H1 (cell line): ENCODE data around the gene C6orf163. TPM values are rescaled to one million over a fixed set of nuclear protein-coding genes. Genes with fewer than 3 reads are reported as not detected.

Source experiments
- CTCF ChIA-PET: fragments of 300-600 bp; sonication (Branson Sonifier 250); formaldehyde crosslinking; loops from one replicate; lab custom pipeline; 2021; ENCODE audit not compliant: partially characterized antibody; lab: Charles Lee
- POLR2A ChIA-PET: fragments of 300-600 bp; sonication (Branson Sonifier 250); formaldehyde crosslinking; loops from one replicate; lab custom pipeline; 2021; ENCODE audit warnings: inconsistent platforms; ENCODE audit not compliant: partially characterized antibody; lab: Charles Lee
- DNase-seq, 2 experiments: peaks; one replicate each; pipeline versions ENCODE4 v3.0.0 to v3.0.0-alpha.2; 2010 to 2022; ENCODE audit warnings: low spot score in 2 of 2, low read depth in 1 of 2, mixed read lengths in 1 of 2
- FAIRE-seq: peaks from 2 replicates; lab custom pipeline; 2011; peaks lifted over from hg19 to GRCh38; lab: Jason Lieb, UNC
- H2AFZ ChIP-seq: 2 replicates; pipeline ENCODE4 v1.8.1; 2012; ENCODE audit warnings: low read length, inconsistent platforms
- H2AK5ac ChIP-seq: 2 replicates; pipeline ENCODE4 v1.6.1; 2013; ENCODE audit warnings: low read depth, low read length
- H2BK120ac ChIP-seq: replicated peaks from 2 replicates; pipeline ENCODE3; 2013; ENCODE audit warnings: low read depth, low read length, inconsistent platforms
- H2BK12ac ChIP-seq: 2 replicates; pipeline ENCODE4 v1.6.1; 2013; ENCODE audit warnings: low read depth, low read length
- H2BK15ac ChIP-seq: 2 replicates; pipeline ENCODE4 v1.6.1; 2013; ENCODE audit warnings: low read length
- H2BK20ac ChIP-seq: 2 replicates; pipeline ENCODE4 v1.6.1; 2013; ENCODE audit warnings: low read length
- H2BK5ac ChIP-seq: 2 replicates; pipeline ENCODE4 v1.6.1; 2013; ENCODE audit warnings: low read depth, low read length
- H3K14ac ChIP-seq: 2 replicates; pipeline ENCODE4 v1.6.1; 2013; ENCODE audit warnings: inconsistent platforms; ENCODE audit not compliant: insufficient read length
- H3K18ac ChIP-seq: 2 replicates; pipeline ENCODE4 v1.6.1; 2013; ENCODE audit warnings: low read length; ENCODE audit errors: extremely low read depth
- H3K23ac ChIP-seq: 2 replicates; pipeline ENCODE4 v1.6.1; 2013; ENCODE audit warnings: inconsistent platforms; ENCODE audit not compliant: insufficient read length
- H3K23me2 ChIP-seq: 2 replicates; pipeline ENCODE4 v1.6.1; 2013; ENCODE audit warnings: low read depth, low read length
- H3K27ac ChIP-seq: 2 replicates; pipeline ENCODE4 v1.6.1; 2011; ENCODE audit warnings: low read depth, low read length, inconsistent platforms
- H3K27me3 ChIP-seq, 4 experiments: replicated peaks in 1 of 4; 1 replicate in 1 of 4; 2 replicates in 3 of 4; pipeline versions ENCODE4 v1.6.1 to v1.8.1; 2011 to 2013; ENCODE audit warnings: low read length in 3 of 4, mild to moderate bottlenecking in 3 of 4, inconsistent platforms in 2 of 4, mixed read lengths in 2 of 4, moderate library complexity in 1 of 4; ENCODE audit not compliant: control insufficient read depth in 3 of 4, insufficient read depth in 3 of 4; ENCODE audit errors: extremely low read depth in 1 of 4
- H3K36me3 ChIP-seq, 4 experiments: 2 replicates each; pipeline versions ENCODE4 v1.6.1 to v1.8.1; 2011 to 2013; ENCODE audit warnings: mild to moderate bottlenecking in 4 of 4, low read length in 3 of 4, moderate library complexity in 2 of 4, control low read depth in 1 of 4, inconsistent platforms in 1 of 4; ENCODE audit not compliant: insufficient read depth in 4 of 4, control insufficient read depth in 2 of 4
- H3K4ac ChIP-seq: replicated peaks from 2 replicates; pipeline ENCODE3; 2013; ENCODE audit warnings: low read length, low read depth, mixed read lengths, inconsistent platforms; ENCODE audit not compliant: insufficient read length
- H3K4me1 ChIP-seq, 4 experiments: replicated peaks in 1 of 4; 1 replicate in 1 of 4; 2 replicates in 3 of 4; pipeline versions ENCODE4 v1.6.1 to v1.8.1; 2011 to 2013; ENCODE audit warnings: low read length in 3 of 4, inconsistent platforms in 2 of 4, mixed read lengths in 1 of 4; ENCODE audit not compliant: insufficient read depth in 4 of 4, control insufficient read depth in 3 of 4
- H3K4me2 ChIP-seq, 2 experiments: 2 replicates each; pipeline versions ENCODE4 v1.6.1 to v1.8.1; 2011 to 2013; ENCODE audit warnings: low read depth in 2 of 2, low read length in 2 of 2, control low read depth in 1 of 2, inconsistent platforms in 1 of 2, mild to moderate bottlenecking in 1 of 2; ENCODE audit not compliant: insufficient read depth in 1 of 2
- H3K4me3 ChIP-seq, 4 experiments: fragments of 200-600, 300-600 bp in 1 of 4; sonication (generic), shearing (Covaris generic), sonication (Bioruptor Twin) in 1 of 4; 2 replicates each; pipeline versions ENCODE4 v1.5.1 to v1.8.1; 2011 to 2016; ENCODE audit warnings: low read length in 4 of 4, low read depth in 3 of 4, control low read depth in 2 of 4, inconsistent platforms in 2 of 4, mild to moderate bottlenecking in 2 of 4, mixed read lengths in 1 of 4, moderate library complexity in 1 of 4; ENCODE audit not compliant: insufficient read depth in 2 of 4; ENCODE audit errors: extremely low read depth in 1 of 4
- H3K56ac ChIP-seq: replicated peaks from 2 replicates; pipeline ENCODE3; 2013; ENCODE audit warnings: low read depth, mild to moderate bottlenecking, mixed read lengths, low read length, inconsistent platforms; ENCODE audit not compliant: insufficient read length
- H3K79me1 ChIP-seq: 2 replicates; pipeline ENCODE4 v1.6.1; 2013; ENCODE audit warnings: low read depth, low read length, control low read depth
- H3K79me2 ChIP-seq, 2 experiments: 2 replicates each; pipeline versions ENCODE4 v1.6.1 to v1.8.1; 2012 to 2013; ENCODE audit warnings: low read length in 2 of 2, mild to moderate bottlenecking in 2 of 2, inconsistent platforms in 1 of 2; ENCODE audit not compliant: insufficient read depth in 2 of 2, control insufficient read depth in 1 of 2
- H3K9ac ChIP-seq, 4 experiments: replicated peaks in 1 of 4; 1 replicate in 1 of 4; 2 replicates in 3 of 4; pipeline versions ENCODE4 v1.6.1 to v1.8.1; 2011 to 2013; ENCODE audit warnings: low read depth in 3 of 4, low read length in 3 of 4, control low read depth in 2 of 4, mild to moderate bottlenecking in 2 of 4, moderate library complexity in 2 of 4, inconsistent platforms in 1 of 4; ENCODE audit errors: extremely low read depth in 1 of 4
- H3K9me3 ChIP-seq, 2 experiments: 2 replicates each; pipeline versions ENCODE4 v1.6.1 to v1.8.1; 2012 to 2013; ENCODE audit warnings: mild to moderate bottlenecking in 2 of 2, moderate library complexity in 2 of 2, control low read depth in 1 of 2, inconsistent platforms in 1 of 2, low read depth in 1 of 2, low read length in 1 of 2, mixed read lengths in 1 of 2; ENCODE audit not compliant: insufficient read depth in 2 of 2
- H4K20me1 ChIP-seq, 2 experiments: replicated peaks in 1 of 2; 2 replicates each; pipeline versions ENCODE3 to v1.8.1; 2011 to 2013; ENCODE audit warnings: inconsistent platforms in 2 of 2, low read length in 2 of 2, mild to moderate bottlenecking in 1 of 2; ENCODE audit not compliant: insufficient read depth in 2 of 2, control insufficient read depth in 1 of 2
- H4K5ac ChIP-seq: 2 replicates; pipeline ENCODE4 v1.6.1; 2013; ENCODE audit warnings: low read length, low read depth, mixed read lengths, inconsistent platforms; ENCODE audit not compliant: insufficient read length
- H4K8ac ChIP-seq: 2 replicates; pipeline ENCODE4 v1.8.0; 2013; ENCODE audit warnings: mild to moderate bottlenecking, moderate library complexity, low read length, inconsistent platforms; ENCODE audit not compliant: insufficient read depth; ENCODE audit errors: extremely low read depth
- H4K91ac ChIP-seq: replicated peaks from 2 replicates; pipeline ENCODE3; 2013; ENCODE audit warnings: low read length, mixed read lengths, inconsistent platforms; ENCODE audit not compliant: insufficient read length
- BACH1 ChIP-seq: IDR thresholded peaks from 2 replicates; pipeline ENCODE4 v1.6.1; 2012; ENCODE audit warnings: low read length, improper control_type of control experiment
- BRCA1 ChIP-seq: IDR thresholded peaks from 2 replicates; pipeline ENCODE4 v1.6.1; 2012; ENCODE audit warnings: low read depth, low read length, improper control_type of control experiment
- CEBPB ChIP-seq: IDR thresholded peaks from 2 replicates; pipeline ENCODE4 v1.6.1; 2012; ENCODE audit warnings: low read depth, low read length
- CTBP2 ChIP-seq: IDR thresholded peaks from 2 replicates; pipeline ENCODE4 v1.7.0; 2011; ENCODE audit warnings: borderline replicate concordance, mild to moderate bottlenecking, moderate library complexity, mixed read lengths, low read length; ENCODE audit not compliant: insufficient read depth, insufficient read length
- EGR1 ChIP-seq: IDR thresholded peaks from 2 replicates; pipeline ENCODE4 v1.6.1; 2011; ENCODE audit warnings: low read depth, low read length, borderline replicate concordance
- EZH2 ChIP-seq: fragments of 200-600 bp; sonication (generic); IDR thresholded peaks from 2 replicates; pipeline ENCODE4 v1.7.1; 2012; ENCODE audit warnings: low read depth, mild to moderate bottlenecking, moderate library complexity, low read length, inconsistent platforms; ENCODE audit not compliant: severe bottlenecking
- HDAC6 ChIP-seq: IDR thresholded peaks from one replicate; pipeline ENCODE4 v1.7.1; 2012; ENCODE audit warnings: low read depth, mild to moderate bottlenecking, inconsistent platforms, low read length, moderate library complexity
- KDM1A ChIP-seq: fragments of 200-600, 300-600 bp; sonication (generic); IDR thresholded peaks from 2 replicates; pipeline ENCODE4 v1.7.1; 2016; ENCODE audit warnings: mild to moderate bottlenecking, low read length, borderline replicate concordance
- RNF2 ChIP-seq: fragments of 200-900, 300-1000 bp; sonication (generic); IDR thresholded peaks from 2 replicates; pipeline ENCODE4 v1.7.1; 2016; ENCODE audit warnings: borderline replicate concordance, low read depth, mild to moderate bottlenecking, antibody characterized with exemption, low read length; ENCODE audit not compliant: poor library complexity, severe bottlenecking; ENCODE audit errors: missing control alignments
- SAP30 ChIP-seq: fragments of 300-600 bp; sonication (generic); IDR thresholded peaks from 2 replicates; pipeline ENCODE4 v1.7.1; 2012; ENCODE audit warnings: low read length, moderate library complexity, mild to moderate bottlenecking, inconsistent platforms; ENCODE audit not compliant: insufficient read depth, insufficient replicate concordance
- ZNF274 ChIP-seq: IDR thresholded peaks from 2 replicates; pipeline ENCODE4 v1.7.0; 2012; ENCODE audit warnings: low read length, borderline replicate concordance; ENCODE audit errors: extremely low read depth
- WGBS, 2 experiments: shearing (Covaris generic) in 1 of 2; methylation state at CpG; one replicate each; pipeline versions ENCODE4 v1.1.6 to v1.1.7; 2013 to 2015; ENCODE audit warnings: low lambda C conversion rate in 2 of 2, mixed read lengths in 2 of 2, inconsistent platforms in 1 of 2, low coverage in 1 of 2, missing lambda C conversion rate in 1 of 2; ENCODE audit not compliant: insufficient replicate concordance in 2 of 2, insufficient coverage in 1 of 2, insufficient read length in 1 of 2; ENCODE audit errors: extremely low coverage in 1 of 2, missing lambda C conversion rate in 1 of 2; 5-methylcytosine and 5-hydroxymethylcytosine counted together
- polyA plus RNA-seq, 7 experiments: library from polyadenylated mRNA; depleted of rRNA in 3 of 7; stranded (reverse) in 5 of 7; unstranded in 2 of 7; fragments of >200 nt in 5 of 7; fragments of 200-250 nt in 2 of 7; gene quantifications; 1 replicate in 5 of 7; 2 replicates in 1 of 7; 4 replicates in 1 of 7; pipeline versions ENCODE4 v1.2.1 to v1.2.3, GENCODE V29; 2011 to 2013; ENCODE audit warnings: missing spikeins in 2 of 7, mixed read lengths in 2 of 7
- total RNA-seq: library from RNA; stranded (reverse); fragmentation: NEBNext Ultra II Directional; extraction: Animal tissue kit (Norgen Biotek cat#: 25700); gene quantifications from 2 replicates; pipeline ENCODE4 v1.2.1, GENCODE V29; 2021

The C6orf163 gene
- total and polyA plus RNA-seq, 2 of the 8 experiments (the other 6 are each of a cell fraction or from before 2014, with no cell fraction given), result 0.36 to 1.5 TPM

- H4K91ac ChIP-seq, result no peak overlapping the region
- H3K4me2 ChIP-seq, result peak overlapping the region; percentile 74 to 86
- peak overlapping the region; percentile 91 for H2AFZ ChIP-seq
- H3K4me1 ChIP-seq, result no peaks in the 10 kb centered on the region
- H3K56ac ChIP-seq, result no peak overlapping the region
- CTCF ChIA-PET, result interaction anchor here (1.1 kb wide), 1 partner anchor 76 kb away, joined by 3 read pairs; no protein-coding TSS in a partner anchor
- no peaks in the 10 kb centered on the region for H4K20me1 ChIP-seq
- no peaks in the 10 kb centered on the region for H3K9me3 ChIP-seq
- no peak for FAIRE-seq
- no peak overlapping the region for H2BK5ac ChIP-seq
- no peak overlapping the region for H2AK5ac ChIP-seq
- no peak for TF ChIP-seq BRCA1
- TF ChIP-seq RNF2, result no peak
- no peak for TF ChIP-seq CEBPB
- no peak for TF ChIP-seq EZH2
- no peak for TF ChIP-seq HDAC6
- TF ChIP-seq BACH1, result no peak
- TF ChIP-seq CTBP2, result no peak
- no peak for TF ChIP-seq SAP30
- no peak for TF ChIP-seq KDM1A
- TF ChIP-seq ZNF274, result no peak
- no peak for TF ChIP-seq EGR1
- no peak overlapping the region for H3K27ac ChIP-seq
- no peaks in the 10 kb centered on the region for H3K36me3 ChIP-seq
- H2BK120ac ChIP-seq, result no peak overlapping the region
- H3K9ac ChIP-seq, result no peak overlapping the region
- H3K27me3 ChIP-seq, result no peaks in the 10 kb centered on the region
- H3K79me1 ChIP-seq, result no peaks in the 10 kb centered on the region
- no peaks in the 10 kb centered on the region for H3K79me2 ChIP-seq
- DNase-seq, result no peak
- no peak overlapping the region for H3K4ac ChIP-seq
- H3K14ac ChIP-seq, result no peak overlapping the region
- H2BK15ac ChIP-seq, result no peak overlapping the region
- no peak overlapping the region for H2BK12ac ChIP-seq
- POLR2A ChIA-PET, result no interaction called here
- H2BK20ac ChIP-seq, result no peak overlapping the region
- no peak overlapping the region for H4K5ac ChIP-seq
- no peaks in the 10 kb centered on the region; the same call in 1 of the 2 replicates for H3K23me2 ChIP-seq
- H3K18ac ChIP-seq, result no peak overlapping the region
- no peak overlapping the region for H4K8ac ChIP-seq
- peak overlapping the region; percentile 49 to 95 (median 92) for H3K4me3 ChIP-seq
- no peak overlapping the region for H3K23ac ChIP-seq
- 6% methylated on average over 10 of the region's 10 CpGs; no CpG with 5 or more reads in 1 of the 2 experiments for WGBS, 2 experiments
These were observed 62.9 kb downstream of the C6orf163 start for GRCh38 chr6:87407561-87407900.
